Hepatocyte (in vitro differentiated cells): Measurements from ENCODE around the gene CLCNKB. TPM values are rescaled to one million over a fixed set of nuclear protein-coding genes. Genes with fewer than 3 reads are reported as not detected.

ENCODE experiments used
- DNase-seq: peaks from one replicate; pipeline ENCODE4 v3.0.0-alpha.2; 2016; ENCODE audit warnings: low spot score
- H2AFZ ChIP-seq: fragments of 200-600 bp; sonication (generic); 2 replicates; pipeline ENCODE4 v1.6.0; 2016; ENCODE audit warnings: antibody characterized with exemption, mild to moderate bottlenecking
- H3K27ac ChIP-seq: fragments of 200-600 bp; sonication (generic); 2 replicates; pipeline ENCODE4 v1.5.1; 2016; ENCODE audit warnings: mild to moderate bottlenecking
- H3K27me3 ChIP-seq: fragments of 200-600 bp; sonication (generic); 2 replicates; pipeline ENCODE4 v1.6.1; 2016
- H3K36me3 ChIP-seq: fragments of 200-600 bp; sonication (generic); replicated peaks from 2 replicates; pipeline ENCODE4 v1.5.1; 2016; ENCODE audit warnings: low read depth; ENCODE audit not compliant: insufficient read depth
- H3K4me1 ChIP-seq: fragments of 200-600 bp; sonication (generic); 2 replicates; pipeline ENCODE4 v1.5.1; 2016; ENCODE audit warnings: mild to moderate bottlenecking, moderate library complexity; ENCODE audit not compliant: insufficient read depth
- H3K4me2 ChIP-seq: fragments of 200-600 bp; sonication (generic); 2 replicates; pipeline ENCODE4 v1.6.0; 2016
- H3K4me3 ChIP-seq: fragments of 200-600 bp; sonication (generic); 2 replicates; pipeline ENCODE4 v1.5.1; 2016; ENCODE audit warnings: mild to moderate bottlenecking
- H3K79me2 ChIP-seq: fragments of 200-600 bp; sonication (generic); 2 replicates; pipeline ENCODE4 v1.6.0; 2017; ENCODE audit warnings: mild to moderate bottlenecking
- H3K9me2 ChIP-seq: fragments of 200-600 bp; sonication (generic); replicated peaks from 2 replicates; pipeline ENCODE4 v1.6.0; 2017; ENCODE audit warnings: mild to moderate bottlenecking; ENCODE audit not compliant: insufficient read depth
- H3K9me3 ChIP-seq: fragments of 200-600 bp; sonication (generic); 2 replicates; pipeline ENCODE4 v1.5.1; 2016; ENCODE audit warnings: low read depth, mild to moderate bottlenecking
- H4K20me1 ChIP-seq: fragments of 200-600 bp; sonication (generic); 2 replicates; pipeline ENCODE4 v1.6.0; 2016; ENCODE audit warnings: mild to moderate bottlenecking; ENCODE audit not compliant: insufficient read depth, poor library complexity, severe bottlenecking
- CTCF ChIP-seq: fragments of 200-600 bp; sonication (generic); IDR thresholded peaks from 2 replicates; pipeline ENCODE4 v1.5.1; 2016; ENCODE audit warnings: antibody characterized with exemption, mild to moderate bottlenecking; ENCODE audit not compliant: poor library complexity
- EZH2 ChIP-seq: fragments of 200-600 bp; sonication (generic); IDR thresholded peaks from 2 replicates; pipeline ENCODE4 v1.6.1; 2016; ENCODE audit warnings: antibody characterized with exemption, mild to moderate bottlenecking, borderline replicate concordance
- EZH2phosphoT487 ChIP-seq: fragments of 200-600 bp; sonication (generic); IDR thresholded peaks from one replicate; pipeline ENCODE4 v1.6.1; 2018; ENCODE audit warnings: antibody characterized with exemption, mild to moderate bottlenecking, low read depth, moderate library complexity; ENCODE audit not compliant: unreplicated experiment, severe bottlenecking
- WGBS: methylation state at CpG from one replicate; pipeline ENCODE4 v1.1.6; 2016; ENCODE audit warnings: low lambda C conversion rate; ENCODE audit errors: missing lambda C conversion rate; 5-methylcytosine and 5-hydroxymethylcytosine counted together
- polyA plus RNA-seq: library from polyadenylated mRNA; unstranded; fragments of >200 nt; fragmentation: Nextera tagmentation; extraction: Ambion mirVana; gene quantifications from 2 replicates; pipeline ENCODE4 v1.2.1, GENCODE V29; 2016
- total RNA-seq: library from RNA; depleted of rRNA; stranded (reverse); fragments of >200 nt; gene quantifications from 2 replicates; pipeline ENCODE4 v1.2.3, GENCODE V29; 2014

CLCNKB gene
- total and polyA plus RNA-seq, 2 experiments from 2014 or later = 0.47 to 1.4 TPM

GRCh38 chr1:16013220-16013907, 30.2 kb upstream of the CLCNKB start:
- Histone ChIP-seq H3K27ac (peak overlapping the region; percentile 75), H3K4me3 (no peak overlapping the region), H3K27me3 (no peaks in the 10 kb centered on the region), H2AFZ (no peak overlapping the region), H4K20me1 (no peaks in the 10 kb centered on the region), H3K4me1 (peaks cover 47% of the 10 kb centered on the region), H3K9me3 (no peaks in the 10 kb centered on the region), H3K79me2 (no peaks in the 10 kb centered on the region), H3K9me2 (no peaks in the 10 kb centered on the region), H3K36me3 (no peaks in the 10 kb centered on the region), H3K4me2 (peak overlapping the region; percentile 83)
- WGBS = 52% methylated on average over 13 of the region's 28 CpGs
- no peak for TF ChIP-seq CTCF
- TF ChIP-seq EZH2phosphoT487 = no peak
- TF ChIP-seq EZH2 = no peak
- peak; percentile 92 for DNase-seq

GRCh38 chr1:16013908-16014258, 29.7 kb upstream of the CLCNKB start:
- H4K20me1 ChIP-seq = no peaks in the 10 kb centered on the region
- H3K9me2 ChIP-seq = no peaks in the 10 kb centered on the region
- peaks cover 52% of the 10 kb centered on the region for H3K4me1 ChIP-seq
- H3K36me3 ChIP-seq = no peaks in the 10 kb centered on the region
- H3K27me3 ChIP-seq = no peaks in the 10 kb centered on the region
- H3K9me3 ChIP-seq = no peaks in the 10 kb centered on the region
- H2AFZ ChIP-seq = no peak overlapping the region
- peak overlapping the region; percentile 75 for H3K27ac ChIP-seq
- H3K79me2 ChIP-seq = no peaks in the 10 kb centered on the region
- TF ChIP-seq CTCF (no peak), EZH2phosphoT487 (no peak), EZH2 (no peak)
- WGBS = 59% methylated on average over 4 of the region's 4 CpGs
- DNase-seq = no peak
- H3K4me3 ChIP-seq = no peak overlapping the region
- peak overlapping the region; percentile 83 for H3K4me2 ChIP-seq

- 63% methylated on average over 17 of the region's 17 CpGs for WGBS
- H4K20me1 ChIP-seq = no peaks in the 10 kb centered on the region
- H2AFZ ChIP-seq = no peak overlapping the region
- H3K36me3 ChIP-seq = no peaks in the 10 kb centered on the region
- peak; percentile 65 for DNase-seq
- no peaks in the 10 kb centered on the region for H3K9me2 ChIP-seq
- peak overlapping the region; percentile 75 for H3K27ac ChIP-seq
- H3K4me2 ChIP-seq = peak overlapping the region; percentile 83
- peaks cover 56% of the 10 kb centered on the region for H3K4me1 ChIP-seq
- H3K9me3 ChIP-seq = no peaks in the 10 kb centered on the region
- no peaks in the 10 kb centered on the region for H3K27me3 ChIP-seq
- no peak overlapping the region for H3K4me3 ChIP-seq
- H3K79me2 ChIP-seq = no peaks in the 10 kb centered on the region
- TF ChIP-seq CTCF (no peak), EZH2 (no peak), EZH2phosphoT487 (no peak)
These were observed 28.8 kb upstream of the CLCNKB start for GRCh38 chr1:16014509-16015482.
